HG03175 (cell line): ENCODE measurements around the gene HMGXB4.

Experiments
- ATAC-seq: cut with Tn5 transposase; IDR thresholded peaks from one replicate; pipeline ENCODE4 v1.9.1; 2021; ENCODE audit warnings: mild to moderate bottlenecking, moderate library complexity; ENCODE audit not compliant: unreplicated experiment

The HMGXB4 gene

GRCh38 chr22:35324762-35325161, 67.5 kb downstream of the HMGXB4 start:
- ATAC-seq, result no peak

- no peak for ATAC-seq
Observed at GRCh38 chr22:35325209-35325608, 67.9 kb downstream of the HMGXB4 start.

- ATAC-seq, result no peak
Observed at GRCh38 chr22:35326854-35327562, 69.7 kb downstream of the HMGXB4 start.

- no peak for ATAC-seq
Observed at GRCh38 chr22:35327690-35328471, 70.6 kb downstream of the HMGXB4 start.

- no peak for ATAC-seq
Observed at GRCh38 chr22:35328472-35328885, 71.2 kb downstream of the HMGXB4 start.

GRCh38 chr22:35329114-35329847, 72.0 kb downstream of the HMGXB4 start:
- no peak for ATAC-seq

- no peak for ATAC-seq
Observed at GRCh38 chr22:35330258-35330861, 73.1 kb downstream of the HMGXB4 start.

GRCh38 chr22:35332278-35332677, 75.0 kb downstream of the HMGXB4 start:
- no peak for ATAC-seq

- ATAC-seq, result no peak
Observed at GRCh38 chr22:35333220-35333619, 75.9 kb downstream of the HMGXB4 start.

GRCh38 chr22:35334004-35334403, 76.7 kb downstream of the HMGXB4 start:
- no peak for ATAC-seq

GRCh38 chr22:35335468-35335867, 78.2 kb downstream of the HMGXB4 start:
- no peak for ATAC-seq

- no peak for ATAC-seq
Observed at GRCh38 chr22:35335936-35336781, 78.9 kb downstream of the HMGXB4 start.

GRCh38 chr22:35337932-35338331, 80.6 kb downstream of the HMGXB4 start:
- ATAC-seq, result no peak

- no peak for ATAC-seq
Observed at GRCh38 chr22:35341090-35341874, 84.0 kb downstream of the HMGXB4 start.

- ATAC-seq, result no peak
Observed at GRCh38 chr22:35342390-35342789, 85.1 kb downstream of the HMGXB4 start.

GRCh38 chr22:35343664-35344550, 86.6 kb downstream of the HMGXB4 start:
- ATAC-seq, result no peak

- no peak for ATAC-seq
Observed at GRCh38 chr22:35344956-35345690, 87.8 kb downstream of the HMGXB4 start.
